Left colon (tissue), 2 donors: Measurements from ENCODE around the gene WDR88. TPM values are rescaled to one million over a fixed set of nuclear protein-coding genes. Genes with fewer than 3 reads are reported as not detected.
A peak's percentile ranks its signal among the peaks of the same experiment; 100 is the strongest.
"Not testable (repeated sequence)": the region's sequence is repeated elsewhere in the genome, so short reads cannot be mapped to it uniquely, and the experiment has no call there.

Experiments used
- ATAC-seq: fragments of 200-7000 bp; cut with Tn5 transposase; one replicate; pipeline ENCODE4 v1.9.1; 2020; ENCODE audit warnings: mild to moderate bottlenecking, moderate library complexity
- DNase-seq, 2 donors: peaks; one replicate each; pipeline ENCODE4 v3.0.0-alpha.2; 2020
- intact Hi-C, 2 donors: fragments of 100-400 bp; cut with DNase I in 1 of 2; cut with micrococcal nuclease in 1 of 2; formaldehyde crosslinking; loops; one replicate each; pipeline versions ENCODE4 v1.11.2 to v1.14.0; 2022; cut with DNase I, micrococcal nuclease
- total RNA-seq, 2 donors: library from RNA; stranded (reverse); fragmentation: NEBNext Ultra II Directional; extraction: Animal tissue kit (Norgen Biotek cat#: 25700); gene quantifications; one replicate each; pipeline ENCODE4 v1.2.1, GENCODE V29; 2021
- donor health status: DM: no; HTN: no; CAD: no.
- donor health status: DM: yes; HTN: yes; CAD: no.

Gene WDR88
- total RNA-seq, 2 donors from 2014 or later: not detected

GRCh38 chr19:33204136-33204973, 72.4 kb downstream of the WDR88 start:
- intact Hi-C loops: no loop called here
- ATAC-seq: no peak

DNA sequence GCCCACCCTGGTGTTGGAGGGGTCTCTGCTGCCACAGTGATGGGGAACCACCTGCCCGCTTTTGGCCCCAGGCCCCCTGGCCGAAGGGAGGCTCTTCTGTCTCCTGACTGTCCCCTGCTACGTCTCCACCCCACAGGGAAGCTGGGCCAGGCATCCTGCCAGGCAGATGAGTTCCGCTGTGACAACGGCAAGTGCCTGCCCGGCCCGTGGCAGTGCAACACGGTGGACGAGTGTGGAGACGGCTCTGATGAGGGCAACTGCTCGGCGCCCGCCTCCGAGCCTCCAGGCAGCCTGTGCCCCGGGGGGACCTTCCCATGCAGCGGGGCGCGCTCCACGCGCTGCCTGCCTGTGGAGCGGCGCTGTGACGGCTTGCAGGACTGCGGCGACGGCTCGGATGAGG, 73.2 kb downstream of the WDR88 start:
- intact Hi-C loops: no loop called here
- ATAC-seq (no peak), DNase-seq (no peak)

More at GRCh38 chr19:33204136-33204973, 72.4 kb downstream of the WDR88 start:
- DNase-seq: no peak

- ATAC-seq (no peak), DNase-seq (no peak)
- intact Hi-C loops: no loop called here
These were observed 73.8 kb downstream of the WDR88 start for GRCh38 chr19:33205531-33206260.

DNA sequence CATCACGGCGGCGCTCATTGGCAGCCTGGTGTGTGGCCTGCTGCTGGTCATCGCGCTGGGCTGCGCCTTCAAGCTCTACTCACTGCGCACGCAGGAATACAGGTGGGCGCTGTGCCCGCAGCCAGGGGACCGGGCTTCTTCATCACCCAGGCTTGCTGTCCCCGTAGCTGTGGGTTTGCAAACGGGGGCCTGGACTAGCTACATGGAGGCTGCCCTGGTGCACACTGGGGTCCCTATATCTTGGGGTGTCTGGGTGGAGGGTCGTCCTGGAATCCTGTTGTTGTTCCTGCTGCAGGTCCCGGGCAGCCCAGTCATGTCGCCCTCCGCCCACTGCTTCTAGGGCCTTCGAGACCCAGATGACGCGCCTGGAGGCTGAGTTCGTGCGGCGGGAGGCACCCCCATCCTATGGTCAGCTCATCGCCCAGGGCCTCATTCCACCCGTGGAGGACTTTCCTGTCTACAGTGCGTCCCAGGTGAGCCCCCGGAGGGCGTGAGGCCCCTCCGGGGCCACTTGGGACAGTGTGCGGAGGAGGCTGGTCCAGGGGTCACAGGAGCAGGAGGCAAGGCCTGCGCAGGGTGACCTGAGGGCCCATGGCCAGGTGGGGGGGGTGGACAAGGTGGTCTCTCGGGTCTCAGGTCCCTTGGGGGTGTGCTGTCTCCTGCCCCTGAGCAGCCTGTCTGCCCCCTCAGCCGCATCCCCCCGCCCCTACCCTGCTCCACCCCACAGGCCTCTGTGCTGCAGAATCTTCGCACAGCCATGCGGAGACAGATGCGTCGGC, 74.5 kb downstream of the WDR88 start:
- no peak for ATAC-seq
- intact Hi-C loops: no loop called here

GRCh38 chr19:33207040-33207620, 75.2 kb downstream of the WDR88 start:
- no peak for DNase-seq
- no peak for ATAC-seq
- intact Hi-C loops: no loop called here

More for the DNA sequence above, 74.5 kb downstream of the WDR88 start:
- DNase-seq: no peak

- no peak for ATAC-seq
- DNase-seq: no peak
- intact Hi-C loops: no loop called here
These were observed 76.0 kb downstream of the WDR88 start for GRCh38 chr19:33207903-33208302.

GRCh38 chr19:33208371-33208895, 76.5 kb downstream of the WDR88 start:
- no peak for ATAC-seq

DNA sequence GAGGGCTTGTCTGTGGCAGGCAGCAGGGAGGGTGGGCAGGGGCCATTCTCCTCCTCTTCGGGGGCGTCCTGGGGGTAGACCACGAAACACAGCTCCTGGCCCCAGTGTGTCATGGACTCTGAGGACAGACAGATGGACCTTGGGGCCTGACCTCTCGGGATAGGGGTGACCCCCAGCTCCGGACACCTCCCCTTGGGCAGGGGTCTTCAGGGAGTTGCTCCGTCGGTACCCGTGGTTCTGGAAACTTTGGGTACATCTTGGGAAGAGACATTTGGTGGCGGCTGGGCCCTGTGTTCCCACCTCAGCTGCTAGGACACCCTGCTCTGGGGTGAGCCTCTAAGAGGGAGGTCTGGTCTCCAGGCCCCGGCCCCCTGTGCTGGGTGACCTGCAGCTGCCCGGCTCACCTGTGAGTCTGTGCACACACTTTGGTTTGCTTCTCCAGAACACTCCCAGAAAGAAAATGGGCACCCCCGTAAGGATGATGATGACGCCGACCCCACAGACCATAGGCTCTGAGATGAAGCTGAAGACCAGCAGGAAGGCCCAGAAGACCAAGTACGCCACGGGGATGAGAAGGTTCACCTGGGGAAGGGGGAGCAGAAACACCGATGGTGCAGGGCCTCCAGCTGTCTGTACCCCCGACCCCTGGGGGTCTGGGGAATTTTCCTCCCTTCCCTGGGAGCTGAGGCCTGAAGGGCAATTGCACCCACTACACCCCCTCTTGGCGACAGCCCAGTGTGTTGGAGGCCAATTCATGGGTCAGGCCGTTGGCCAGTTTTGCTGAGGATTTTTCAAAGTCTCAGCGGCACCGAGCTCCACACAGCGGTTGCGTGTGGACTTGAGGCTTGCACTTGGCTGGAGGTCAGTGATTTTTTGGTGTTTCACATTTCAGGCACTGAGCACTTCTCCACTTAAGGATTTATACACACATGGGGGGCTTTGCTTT, 77.3 kb downstream of the WDR88 start:
- intact Hi-C loops: no loop called here
- no peak for ATAC-seq
- no peak for DNase-seq

More at GRCh38 chr19:33208371-33208895, 76.5 kb downstream of the WDR88 start:
- no peak for DNase-seq
- intact Hi-C loops: no loop called here

GRCh38 chr19:33209850-33210230, 77.9 kb downstream of the WDR88 start:
- ATAC-seq, intact Hi-C loops, DNase-seq: not testable (repeated sequence)

DNA sequence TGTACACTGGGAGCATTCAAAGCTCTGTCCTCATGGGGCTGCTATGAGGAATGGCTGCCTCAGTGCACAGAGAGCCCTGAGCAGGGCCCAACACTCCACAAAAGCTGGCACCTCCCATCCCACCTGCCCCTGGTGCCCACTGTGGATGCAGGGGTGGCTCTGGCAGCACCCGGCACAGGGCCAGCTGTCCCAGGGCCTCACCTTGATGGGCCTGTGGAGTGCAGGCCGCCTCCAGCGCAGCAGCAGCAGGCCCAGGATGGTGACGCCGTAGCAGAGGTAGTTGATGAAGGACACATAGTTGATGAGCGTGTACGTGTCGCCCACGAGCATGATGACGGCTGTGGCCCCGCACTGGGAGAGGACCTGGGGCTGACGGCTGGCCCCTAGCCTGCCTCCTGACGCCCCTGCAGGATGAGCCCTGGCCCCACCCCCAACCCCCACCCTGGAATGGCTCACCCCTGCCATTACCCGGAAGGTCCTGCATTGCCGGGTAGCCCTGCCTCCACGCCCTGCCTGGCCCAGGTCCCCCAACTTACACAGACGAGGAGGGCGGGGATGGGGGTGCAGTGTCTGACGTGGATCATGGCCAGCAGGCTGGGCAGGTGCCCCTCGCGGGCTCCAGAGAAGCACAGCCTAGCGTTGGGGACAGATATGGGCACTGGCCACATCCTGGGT, 78.5 kb downstream of the WDR88 start:
- ATAC-seq: no peak
- intact Hi-C loops: no loop called here
- no peak for DNase-seq

GRCh38 chr19:33211794-33212435, 80.0 kb downstream of the WDR88 start:
- intact Hi-C loops: no loop called here
- DNase-seq: no peak
- no peak for ATAC-seq

GRCh38 chr19:33212436-33213172, 80.7 kb downstream of the WDR88 start:
- DNase-seq: no peak
- intact Hi-C loops: no loop called here

GRCh38 chr19:33214596-33214995, 82.7 kb downstream of the WDR88 start:
- DNase-seq (peak in 1 of 2 donors; percentile 23), ATAC-seq (peak; percentile 66)
- intact Hi-C loops: no loop called here

More at GRCh38 chr19:33212436-33213172, 80.7 kb downstream of the WDR88 start:
- ATAC-seq: no peak

DNA sequence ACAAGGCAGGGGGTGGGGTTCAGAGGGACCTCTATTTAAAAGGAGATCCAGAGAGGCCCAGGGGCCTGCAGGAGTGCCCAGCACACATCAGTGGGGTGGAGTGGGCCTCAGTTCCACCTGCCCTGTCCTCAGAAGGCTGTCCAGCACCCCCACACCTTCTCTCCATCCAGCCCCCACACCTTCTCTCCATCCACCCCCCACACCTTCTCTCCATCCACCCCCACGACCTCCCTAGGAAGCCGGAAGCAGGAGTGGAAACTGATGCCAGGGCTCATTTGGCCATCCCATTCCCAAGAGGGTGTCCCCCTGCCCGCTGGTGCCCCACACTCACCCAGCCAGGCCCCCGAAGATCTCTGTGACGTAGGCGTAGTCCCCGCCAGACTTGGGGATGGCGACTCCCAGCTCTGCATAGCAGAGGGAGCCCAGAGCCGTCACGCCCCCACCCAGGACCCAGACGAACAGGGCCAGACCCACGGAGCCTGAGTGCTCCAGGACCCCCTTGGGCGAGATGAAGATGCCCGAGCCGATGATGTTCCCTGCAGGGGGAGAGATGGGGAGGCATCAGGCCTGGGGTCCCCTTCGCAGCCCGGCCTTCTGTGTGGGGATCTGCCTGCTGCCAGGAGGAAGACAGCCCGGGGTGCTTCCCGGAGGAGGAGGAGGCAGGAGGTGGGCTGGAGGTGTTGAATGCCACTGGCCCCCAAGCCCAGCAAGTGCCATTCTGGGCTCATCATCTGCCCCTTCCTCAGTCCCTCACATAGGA, 83.7 kb downstream of the WDR88 start:
- DNase-seq (no peak), ATAC-seq (no peak)
- intact Hi-C loops: no loop called here

GRCh38 chr19:33216198-33216830, 84.4 kb downstream of the WDR88 start:
- ATAC-seq (no peak), DNase-seq (no peak)
- intact Hi-C loops: no loop called here
